SK-N-MC (cell line): ENCODE data around the gene ARRB1.

ENCODE experiments used
- DNase-seq: peaks from one replicate; pipeline ENCODE4 v3.0.0-alpha.2; 2011; ENCODE audit warnings: low read depth, low spot score
- H3K27ac ChIP-seq: fragments of 200-600 bp; sonication (generic); 2 replicates; pipeline ENCODE4 v1.5.1; 2016; ENCODE audit warnings: mixed run types
- H3K36me3 ChIP-seq: fragments of 200-600 bp; sonication (generic); 2 replicates; pipeline ENCODE4 v1.6.1; 2017; ENCODE audit warnings: antibody characterized with exemption, low read length, mixed read lengths; ENCODE audit not compliant: insufficient read depth
- H3K4me3 ChIP-seq: fragments of 200-600 bp; sonication (generic); 2 replicates; pipeline ENCODE4 v1.5.1; 2016
- H3K9ac ChIP-seq: fragments of 200-600 bp; sonication (generic); 2 replicates; pipeline ENCODE4 v1.8.0; 2017; ENCODE audit warnings: mixed run types, mixed read lengths; ENCODE audit not compliant: insufficient read length
- H3K9me3 ChIP-seq: fragments of 200-600 bp; sonication (generic); 2 replicates; pipeline ENCODE4 v1.6.1; 2017; ENCODE audit warnings: low read depth, mild to moderate bottlenecking, antibody characterized with exemption, low read length, moderate library complexity, mixed read lengths
- EZH2 ChIP-seq: fragments of 200-600 bp; sonication (generic); IDR thresholded peaks from one replicate; pipeline ENCODE4 v1.6.1; 2017; ENCODE audit warnings: antibody characterized with exemption
- FOXP2 ChIP-seq: optimal IDR thresholded peaks from 2 replicates; pipeline ENCODE3; 2011; ENCODE audit warnings: mild to moderate bottlenecking, moderate library complexity; ENCODE audit not compliant: insufficient read depth; ENCODE audit errors: extremely low read length, control extremely low read depth
- POLR2AphosphoS5 ChIP-seq: IDR thresholded peaks from 2 replicates; pipeline ENCODE4 v1.6.1; 2012; ENCODE audit warnings: mild to moderate bottlenecking, low read depth, low read length, borderline replicate concordance

ARRB1 gene

GRCh38 chr11:75301131-75301530 lies 50.3 kb downstream of the ARRB1 start:
- Histone ChIP-seq H3K4me3 (no peak overlapping the region), H3K9me3 (no peaks in the 10 kb centered on the region), H3K27ac (no peak overlapping the region), H3K36me3 (no peaks in the 10 kb centered on the region), H3K9ac (no peak overlapping the region)
- TF ChIP-seq EZH2 = no peak
- TF ChIP-seq FOXP2 = no peak
- TF ChIP-seq POLR2AphosphoS5 = no peak
- DNase-seq = no peak

GRCh38 chr11:75298976-75299260 lies 52.5 kb downstream of the ARRB1 start:
- TF ChIP-seq POLR2AphosphoS5 = no peak
- no peak for TF ChIP-seq EZH2
- no peak for TF ChIP-seq FOXP2
- no peak overlapping the region for H3K27ac ChIP-seq
- H3K4me3 ChIP-seq = no peak overlapping the region
- H3K36me3 ChIP-seq = no peaks in the 10 kb centered on the region
- H3K9me3 ChIP-seq = no peaks in the 10 kb centered on the region
- no peak for DNase-seq
- no peak overlapping the region for H3K9ac ChIP-seq

GRCh38 chr11:75298191-75298975 lies 53.1 kb downstream of the ARRB1 start:
- Histone ChIP-seq H3K4me3 (no peak overlapping the region), H3K27ac (no peak overlapping the region), H3K9ac (no peak overlapping the region), H3K36me3 (no peaks in the 10 kb centered on the region), H3K9me3 (no peaks in the 10 kb centered on the region)
- TF ChIP-seq EZH2 (no peak), POLR2AphosphoS5 (no peak), FOXP2 (no peak)
- DNase-seq = no peak

- no peaks in the 10 kb centered on the region for H3K36me3 ChIP-seq
- H3K9me3 ChIP-seq = no peaks in the 10 kb centered on the region
- no peak overlapping the region for H3K27ac ChIP-seq
- H3K4me3 ChIP-seq = no peak overlapping the region
- DNase-seq = no peak
- H3K9ac ChIP-seq = no peak overlapping the region
- TF ChIP-seq EZH2 = no peak
- TF ChIP-seq FOXP2 = no peak
- TF ChIP-seq POLR2AphosphoS5 = no peak
These were observed 57.6 kb downstream of the ARRB1 start for GRCh38 chr11:75293903-75294302.

GRCh38 chr11:75292943-75293342 lies 58.5 kb downstream of the ARRB1 start:
- Histone ChIP-seq H3K9me3 (no peaks in the 10 kb centered on the region), H3K36me3 (no peaks in the 10 kb centered on the region), H3K9ac (no peak overlapping the region), H3K27ac (no peak overlapping the region), H3K4me3 (no peak overlapping the region)
- DNase-seq = no peak
- TF ChIP-seq FOXP2 (no peak), EZH2 (no peak), POLR2AphosphoS5 (no peak)

- DNase-seq = no peak
- Histone ChIP-seq H3K4me3 (no peak overlapping the region), H3K36me3 (no peaks in the 10 kb centered on the region), H3K9ac (no peak overlapping the region), H3K9me3 (no peaks in the 10 kb centered on the region), H3K27ac (no peak overlapping the region)
- TF ChIP-seq POLR2AphosphoS5 (no peak), EZH2 (no peak), FOXP2 (no peak)
These were observed 59.7 kb downstream of the ARRB1 start for GRCh38 chr11:75291741-75292140.

- H3K36me3 ChIP-seq = no peaks in the 10 kb centered on the region
- H3K4me3 ChIP-seq = no peak overlapping the region
- TF ChIP-seq EZH2 (no peak), FOXP2 (no peak), POLR2AphosphoS5 (no peak)
These were observed 61.5 kb downstream of the ARRB1 start for GRCh38 chr11:75289919-75290318.

GRCh38 chr11:75289511-75289760 lies 62.0 kb downstream of the ARRB1 start:
- no peak for TF ChIP-seq FOXP2
- no peak for TF ChIP-seq EZH2
- TF ChIP-seq POLR2AphosphoS5 = no peak
- H3K27ac ChIP-seq = no peak overlapping the region
- no peaks in the 10 kb centered on the region for H3K9me3 ChIP-seq
- no peak overlapping the region for H3K9ac ChIP-seq
- DNase-seq = no peak
- no peak overlapping the region for H3K4me3 ChIP-seq
- no peaks in the 10 kb centered on the region for H3K36me3 ChIP-seq

More at GRCh38 chr11:75289919-75290318, 61.5 kb downstream of the ARRB1 start:
- Histone ChIP-seq H3K9me3 (no peaks in the 10 kb centered on the region), H3K9ac (no peak overlapping the region), H3K27ac (no peak overlapping the region)
- DNase-seq = no peak

GRCh38 chr11:75287579-75287978 lies 63.9 kb downstream of the ARRB1 start:
- TF ChIP-seq POLR2AphosphoS5 = no peak
- TF ChIP-seq FOXP2 = no peak
- TF ChIP-seq EZH2 = no peak
- Histone ChIP-seq H3K27ac (no peak overlapping the region), H3K9ac (no peak overlapping the region), H3K9me3 (no peaks in the 10 kb centered on the region), H3K4me3 (no peak overlapping the region), H3K36me3 (no peaks in the 10 kb centered on the region)
- DNase-seq = no peak
